Measurements from ENCODE around the gene TAOK1. TPM values are rescaled to one million over a fixed set of nuclear protein-coding genes. Genes with fewer than 3 reads are reported as not detected.
"Not testable (repeated sequence)": the region's sequence is repeated elsewhere in the genome, so short reads cannot be mapped to it uniquely, and the experiment has no call there.

The TAOK1 gene
- total RNA-seq, 2 donors from 2014 or later, result 21.0 to 34.9 TPM

DNA sequence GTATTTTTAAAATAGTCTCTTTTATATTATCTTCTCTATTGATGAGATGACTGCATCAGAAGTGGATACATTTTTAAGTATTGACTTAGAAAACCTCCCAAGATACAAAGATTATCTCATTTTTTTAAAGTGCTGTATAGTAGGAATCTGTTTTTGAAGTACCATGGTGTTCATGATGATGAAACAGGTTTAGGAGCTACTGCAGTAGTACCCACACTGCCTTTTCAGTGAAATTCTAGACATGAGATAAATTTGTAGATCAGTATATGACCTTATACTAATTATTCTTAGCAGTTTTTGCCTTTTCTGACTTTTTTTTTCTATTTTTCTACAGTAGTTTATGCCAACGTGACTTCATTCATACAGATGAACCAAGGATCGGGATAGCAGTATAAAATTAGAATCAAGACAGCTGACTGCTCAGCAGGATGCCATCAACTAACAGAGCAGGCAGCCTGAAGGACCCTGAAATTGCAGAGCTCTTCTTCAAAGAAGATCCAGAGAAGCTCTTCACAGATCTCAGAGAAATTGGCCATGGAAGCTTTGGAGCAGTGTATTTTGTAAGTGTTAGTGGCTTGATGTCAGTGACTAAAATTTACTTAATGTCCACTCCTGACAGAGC is 61.1 kb downstream of the TAOK1 start:
- ATAC-seq (no peak), DNase-seq (no peak)
- no peaks in the 10 kb centered on the region for H3K27me3 ChIP-seq
- peaks cover 0 to 3% of the 10 kb centered on the region in 2 donors for H3K36me3 ChIP-seq (replicated peaks in 1 of 2; ENCODE audit: insufficient read depth in 1 of 2, low read depth in 2 of 2)
- H3K27ac ChIP-seq, result no peak overlapping the region
- WGBS, 2 donors, result 88 to 91% methylated on average over 2 of the region's 2 CpGs
- H3K9me3 ChIP-seq, result no peaks in the 10 kb centered on the region
- no peak overlapping the region for H3K4me3 ChIP-seq
- intact Hi-C loops (cut with DNase I), result no loop called here
- TF ChIP-seq POLR2A (IDR thresholded peaks at IDR 0.05) (no peak), CTCF (IDR thresholded peaks at IDR 0.05) (no peak)
- H3K4me1 ChIP-seq, result peaks cover 19% of the 10 kb centered on the region

GRCh38 chr17:29458066-29458465 is 67.9 kb downstream of the TAOK1 start:
- Histone ChIP-seq H3K27me3 (no peaks in the 10 kb centered on the region), H3K4me3 (no peak overlapping the region), H3K36me3 (replicated peaks in 1 of 2; ENCODE audit: insufficient read depth in 1 of 2, low read depth in 2 of 2) (peaks cover 0 to 3% of the 10 kb centered on the region in 2 donors), H3K4me1 (peaks cover 21% of the 10 kb centered on the region), H3K27ac (no peak overlapping the region), H3K9me3 (no peaks in the 10 kb centered on the region)
- TF ChIP-seq POLR2A (IDR thresholded peaks at IDR 0.05), result no peak
- TF ChIP-seq CTCF (IDR thresholded peaks at IDR 0.05), result no peak
- DNase-seq (no peak), ATAC-seq (no peak)
- WGBS, 2 donors, result 97% methylated on average over 4 of the region's 4 CpGs
- intact Hi-C loops (cut with DNase I), result no loop called here

GRCh38 chr17:29461483-29462206 is 71.5 kb downstream of the TAOK1 start:
- Histone ChIP-seq H3K9me3 (no peaks in the 10 kb centered on the region), H3K27me3 (no peaks in the 10 kb centered on the region), H3K4me3 (no peak overlapping the region), H3K27ac (no peak overlapping the region), H3K4me1 (peaks cover 21% of the 10 kb centered on the region), H3K36me3 (replicated peaks in 1 of 2; ENCODE audit: insufficient read depth in 1 of 2, low read depth in 2 of 2) (no peaks in the 10 kb centered on the region)
- TF ChIP-seq POLR2A (IDR thresholded peaks at IDR 0.05), result no peak
- TF ChIP-seq CTCF (IDR thresholded peaks at IDR 0.05), result no peak
- no peak for DNase-seq
- intact Hi-C loops (cut with DNase I), result no loop called here
- no peak for ATAC-seq
- WGBS, 2 donors, result 65 to 69% methylated on average over 2 of the region's 2 CpGs

GRCh38 chr17:29469276-29469675 is 79.1 kb downstream of the TAOK1 start:
- intact Hi-C loops (cut with DNase I), result no loop called here
- H3K4me3 ChIP-seq, result no peak overlapping the region
- peaks cover 0 to 2% of the 10 kb centered on the region in 2 donors for H3K36me3 ChIP-seq (replicated peaks in 1 of 2; ENCODE audit: insufficient read depth in 1 of 2, low read depth in 2 of 2)
- TF ChIP-seq POLR2A (IDR thresholded peaks at IDR 0.05) (no peak), CTCF (IDR thresholded peaks at IDR 0.05) (no peak)
- no peaks in the 10 kb centered on the region for H3K27me3 ChIP-seq
- DNase-seq (no peak), ATAC-seq (no peak)
- no peaks in the 10 kb centered on the region for H3K9me3 ChIP-seq
- H3K27ac ChIP-seq, result no peak overlapping the region
- H3K4me1 ChIP-seq, result no peaks in the 10 kb centered on the region
- WGBS, 2 donors, result 72 to 93% methylated on average over 3 of the region's 3 CpGs

- H3K4me3 ChIP-seq; H3K27me3 ChIP-seq; H3K4me1 ChIP-seq; H3K9me3 ChIP-seq; DNase-seq; ATAC-seq; H3K36me3 ChIP-seq (replicated peaks in 1 of 2; ENCODE audit: insufficient read depth in 1 of 2, low read depth in 2 of 2); H3K27ac ChIP-seq; intact Hi-C loops (cut with DNase I): not testable (repeated sequence)
- 93 to 98% methylated on average over 4 of the region's 4 CpGs for WGBS, 2 donors
These were observed 83.3 kb downstream of the TAOK1 start for GRCh38 chr17:29473437-29473836.
